ENCODE measurements around the gene TNIK. TPM values are rescaled to one million over a fixed set of nuclear protein-coding genes. Genes with fewer than 3 reads are reported as not detected.

Gene TNIK
- total and polyA plus RNA-seq, 2 donors from 2014 or later = 3.6 to 48.9 TPM

DNA sequence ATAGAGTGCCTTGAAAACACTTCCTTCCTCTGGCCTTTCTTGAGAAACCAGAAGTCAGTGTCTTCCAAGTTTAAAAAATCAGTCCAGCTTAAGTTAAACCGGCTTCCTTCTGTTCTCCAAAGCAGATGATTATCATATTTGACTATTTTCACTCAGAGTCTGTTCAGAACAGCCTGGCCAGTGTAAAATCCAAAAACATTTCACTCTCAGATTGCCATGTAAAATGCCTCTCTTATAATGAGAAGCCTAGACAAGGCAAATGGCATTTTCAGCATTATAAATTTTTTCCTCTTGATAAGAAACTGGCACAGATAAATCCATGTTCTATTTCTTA is 193.5 kb downstream of the TNIK start:
- no peaks in the 10 kb centered on the region for H3K9me3 ChIP-seq (ENCODE audit: control insufficient read depth in 2 of 3, insufficient read depth in 1 of 3, low read length in 3 of 3)
- FAIRE-seq = no peak
- no peaks in the 10 kb centered on the region for H3K4me1 ChIP-seq (ENCODE audit: control insufficient read depth in 2 of 3, insufficient read depth in 2 of 3, low read depth in 1 of 3, low read length in 3 of 3)
- H3K36me3 ChIP-seq (ENCODE audit: control insufficient read depth in 2 of 3, insufficient read depth in 3 of 3, low read length in 3 of 3) = no peaks in the 10 kb centered on the region
- intact Hi-C loops (cut with DNase I) = no loop called here
- no peak for DNase-seq
- H3K9ac ChIP-seq (ENCODE audit: low read length in 3 of 3) = no peak overlapping the region
- no peaks in the 10 kb centered on the region for H3K27me3 ChIP-seq (ENCODE audit: control insufficient read depth, insufficient read depth, low read length)
- no peak overlapping the region for H3K27ac ChIP-seq (ENCODE audit: low read depth in 2 of 2, low read length in 2 of 2)
- TF ChIP-seq, protein P1, sequence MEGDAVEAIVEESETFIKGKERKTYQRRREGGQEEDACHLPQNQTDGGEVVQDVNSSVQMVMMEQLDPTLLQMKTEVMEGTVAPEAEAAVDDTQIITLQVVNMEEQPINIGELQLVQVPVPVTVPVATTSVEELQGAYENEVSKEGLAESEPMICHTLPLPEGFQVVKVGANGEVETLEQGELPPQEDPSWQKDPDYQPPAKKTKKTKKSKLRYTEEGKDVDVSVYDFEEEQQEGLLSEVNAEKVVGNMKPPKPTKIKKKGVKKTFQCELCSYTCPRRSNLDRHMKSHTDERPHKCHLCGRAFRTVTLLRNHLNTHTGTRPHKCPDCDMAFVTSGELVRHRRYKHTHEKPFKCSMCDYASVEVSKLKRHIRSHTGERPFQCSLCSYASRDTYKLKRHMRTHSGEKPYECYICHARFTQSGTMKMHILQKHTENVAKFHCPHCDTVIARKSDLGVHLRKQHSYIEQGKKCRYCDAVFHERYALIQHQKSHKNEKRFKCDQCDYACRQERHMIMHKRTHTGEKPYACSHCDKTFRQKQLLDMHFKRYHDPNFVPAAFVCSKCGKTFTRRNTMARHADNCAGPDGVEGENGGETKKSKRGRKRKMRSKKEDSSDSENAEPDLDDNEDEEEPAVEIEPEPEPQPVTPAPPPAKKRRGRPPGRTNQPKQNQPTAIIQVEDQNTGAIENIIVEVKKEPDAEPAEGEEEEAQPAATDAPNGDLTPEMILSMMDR (IDR thresholded peaks at IDR 0.05; ENCODE audit: borderline replicate concordance, extremely low read depth, insufficient read depth) = no peak
- no peak overlapping the region for H3K4me3 ChIP-seq (ENCODE audit: low read length in 3 of 3)

DNA sequence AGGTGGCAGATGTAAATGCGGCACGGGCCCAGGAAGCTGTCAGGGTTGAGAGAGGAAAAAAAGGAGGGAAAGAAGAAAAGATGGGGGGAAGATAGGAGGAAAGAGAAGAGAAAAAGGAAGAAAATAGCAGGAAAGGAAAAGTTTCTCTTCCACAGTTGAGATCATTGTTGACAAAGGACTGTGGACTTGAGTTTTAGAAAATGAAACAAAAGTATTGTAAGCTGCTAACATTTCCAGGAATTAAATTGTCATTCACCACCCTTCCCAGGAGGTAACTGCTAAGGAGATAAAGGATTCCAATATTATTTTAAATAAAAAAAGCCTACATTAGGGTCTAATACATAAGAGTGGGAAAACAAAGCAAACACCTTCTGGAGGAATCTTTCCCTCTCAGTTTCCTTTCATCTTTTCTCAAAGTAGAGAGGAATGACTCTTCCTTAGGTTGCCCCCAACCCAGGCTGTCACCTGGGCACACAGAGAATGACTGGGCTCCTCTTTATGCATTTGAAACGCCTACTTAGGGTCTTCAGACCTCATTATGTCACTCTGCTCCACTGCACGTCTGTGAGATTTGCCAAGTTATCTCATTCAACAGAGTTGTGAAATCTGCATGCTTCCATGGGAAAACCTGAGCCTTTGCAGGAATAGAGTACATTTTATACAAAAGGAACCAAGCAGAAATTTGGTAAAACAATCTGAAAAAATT is 194.0 kb downstream of the TNIK start:
- H3K9me3 ChIP-seq (ENCODE audit: control insufficient read depth in 2 of 3, insufficient read depth in 1 of 3, low read length in 3 of 3) = no peaks in the 10 kb centered on the region
- DNase-seq = no peak
- no peaks in the 10 kb centered on the region for H3K27me3 ChIP-seq (ENCODE audit: control insufficient read depth, insufficient read depth, low read length)
- no peak overlapping the region for H3K27ac ChIP-seq (ENCODE audit: low read depth in 2 of 2, low read length in 2 of 2)
- H3K36me3 ChIP-seq (ENCODE audit: control insufficient read depth in 2 of 3, insufficient read depth in 3 of 3, low read length in 3 of 3) = no peaks in the 10 kb centered on the region
- intact Hi-C loops (cut with DNase I) = no loop called here
- FAIRE-seq = no peak
- H3K4me1 ChIP-seq (ENCODE audit: control insufficient read depth in 2 of 3, insufficient read depth in 2 of 3, low read depth in 1 of 3, low read length in 3 of 3) = no peaks in the 10 kb centered on the region
- TF ChIP-seq, protein P1 (IDR thresholded peaks at IDR 0.05; ENCODE audit: borderline replicate concordance, extremely low read depth, insufficient read depth) = no peak
- H3K4me3 ChIP-seq (ENCODE audit: low read length in 3 of 3) = no peak overlapping the region
- no peak overlapping the region for H3K9ac ChIP-seq (ENCODE audit: low read length in 3 of 3)

DNA sequence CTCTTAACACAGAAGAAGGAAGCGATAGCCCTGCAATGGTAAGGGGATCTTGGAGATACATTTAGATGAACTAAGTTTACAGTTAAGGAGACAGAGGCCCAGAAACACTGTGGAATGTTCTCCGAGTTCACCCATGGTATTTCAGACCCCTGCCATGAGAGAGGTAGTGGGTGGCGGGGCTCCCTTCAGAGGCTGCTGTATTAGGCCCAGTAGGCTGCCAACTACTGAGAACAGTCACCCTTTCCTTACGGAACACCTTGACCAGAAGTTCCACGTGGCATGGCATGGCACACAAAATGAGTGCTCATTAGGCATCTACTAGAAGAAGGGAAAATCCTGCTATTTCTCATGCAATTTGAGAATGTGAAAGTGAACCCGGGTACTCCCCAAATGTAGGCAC is 195.4 kb downstream of the TNIK start:
- H3K27me3 ChIP-seq (ENCODE audit: control insufficient read depth, insufficient read depth, low read length) = no peaks in the 10 kb centered on the region
- DNase-seq (no peak), FAIRE-seq (no peak)
- H3K27ac ChIP-seq (ENCODE audit: low read depth in 2 of 2, low read length in 2 of 2) = no peak overlapping the region
- no peaks in the 10 kb centered on the region for H3K36me3 ChIP-seq (ENCODE audit: control insufficient read depth in 2 of 3, insufficient read depth in 3 of 3, low read length in 3 of 3)
- H3K4me3 ChIP-seq (ENCODE audit: low read length in 3 of 3) = no peak overlapping the region
- intact Hi-C loops (cut with DNase I) = no loop called here
- TF ChIP-seq, protein P1 (IDR thresholded peaks at IDR 0.05; ENCODE audit: borderline replicate concordance, extremely low read depth, insufficient read depth) = no peak
- no peaks in the 10 kb centered on the region for H3K9me3 ChIP-seq (ENCODE audit: control insufficient read depth in 2 of 3, insufficient read depth in 1 of 3, low read length in 3 of 3)
- no peaks in the 10 kb centered on the region for H3K4me1 ChIP-seq (ENCODE audit: control insufficient read depth in 2 of 3, insufficient read depth in 2 of 3, low read depth in 1 of 3, low read length in 3 of 3)
- H3K9ac ChIP-seq (ENCODE audit: low read length in 3 of 3) = no peak overlapping the region

DNA sequence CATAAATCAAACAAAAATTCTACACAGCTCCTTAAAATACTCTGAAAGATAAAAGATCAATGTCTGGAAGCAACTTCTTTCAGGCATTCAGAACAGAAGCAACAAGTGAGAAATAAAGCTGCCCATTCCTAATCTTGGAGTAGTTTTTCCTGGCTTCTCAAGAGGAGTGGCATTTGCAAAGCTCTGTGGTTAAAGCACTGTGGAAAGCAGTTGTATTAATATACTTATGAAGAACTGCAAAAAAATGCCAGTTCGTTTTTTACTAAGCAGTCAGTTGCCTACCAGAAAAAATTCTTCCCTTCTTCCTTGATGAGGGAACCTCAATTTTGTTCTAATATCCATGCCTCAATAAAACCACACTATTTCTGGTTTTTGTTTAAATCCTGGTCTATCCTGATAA is 197.8 kb downstream of the TNIK start:
- no peak overlapping the region for H3K4me3 ChIP-seq (ENCODE audit: low read length in 3 of 3)
- no peaks in the 10 kb centered on the region for H3K9me3 ChIP-seq (ENCODE audit: control insufficient read depth in 2 of 3, insufficient read depth in 1 of 3, low read length in 3 of 3)
- TF ChIP-seq, protein P1 (IDR thresholded peaks at IDR 0.05; ENCODE audit: borderline replicate concordance, extremely low read depth, insufficient read depth) = no peak
- no peaks in the 10 kb centered on the region for H3K36me3 ChIP-seq (ENCODE audit: control insufficient read depth in 2 of 3, insufficient read depth in 3 of 3, low read length in 3 of 3)
- DNase-seq (no peak), FAIRE-seq (no peak)
- H3K9ac ChIP-seq (ENCODE audit: low read length in 3 of 3) = no peak overlapping the region
- intact Hi-C loops (cut with DNase I) = no loop called here
- no peaks in the 10 kb centered on the region for H3K4me1 ChIP-seq (ENCODE audit: control insufficient read depth in 2 of 3, insufficient read depth in 2 of 3, low read depth in 1 of 3, low read length in 3 of 3)
- H3K27me3 ChIP-seq (ENCODE audit: control insufficient read depth, insufficient read depth, low read length) = no peaks in the 10 kb centered on the region
- H3K27ac ChIP-seq (ENCODE audit: low read depth in 2 of 2, low read length in 2 of 2) = no peak overlapping the region

Data from kidney (tissue), 14 donors.